NB4 (cell line): ENCODE data around the gene RHOT1.

Experiments used
- DNase-seq: peaks from one replicate; pipeline ENCODE4 v3.0.0; 2010; ENCODE audit warnings: low read depth
- H3K4me3 ChIP-seq: one replicate; pipeline ENCODE4 v1.5.1; 2011; ENCODE audit warnings: mild to moderate bottlenecking, low read depth, low read length, moderate library complexity
- CTCF ChIP-seq: IDR thresholded peaks from one replicate; pipeline ENCODE4 v1.5.1; 2012; ENCODE audit warnings: low read depth, low read length
- MYC ChIP-seq: IDR thresholded peaks from 2 replicates; pipeline ENCODE4 v1.6.1; 2011; ENCODE audit warnings: low read depth, low read length
- POLR2A ChIP-seq: IDR thresholded peaks from 2 replicates; pipeline ENCODE4 v1.6.1; 2011; ENCODE audit warnings: mild to moderate bottlenecking; ENCODE audit not compliant: insufficient read length; ENCODE audit errors: extremely low read depth
- TF ChIP-seq, protein P1 (sequence below): IDR thresholded peaks from 2 replicates; pipeline ENCODE4 v1.6.1; 2011; ENCODE audit warnings: low read depth, low read length

Gene RHOT1

GRCh38 chr17:32253117-32253611 is 110.9 kb downstream of the RHOT1 start:
- H3K4me3 ChIP-seq = no peak overlapping the region
- no peak for TF ChIP-seq MYC
- peak; percentile 99 for TF ChIP-seq CTCF
- TF ChIP-seq POLR2A = no peak
- TF ChIP-seq, protein P1, sequence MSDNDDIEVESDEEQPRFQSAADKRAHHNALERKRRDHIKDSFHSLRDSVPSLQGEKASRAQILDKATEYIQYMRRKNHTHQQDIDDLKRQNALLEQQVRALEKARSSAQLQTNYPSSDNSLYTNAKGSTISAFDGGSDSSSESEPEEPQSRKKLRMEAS = no peak
- peak; percentile 81 for DNase-seq

DNA sequence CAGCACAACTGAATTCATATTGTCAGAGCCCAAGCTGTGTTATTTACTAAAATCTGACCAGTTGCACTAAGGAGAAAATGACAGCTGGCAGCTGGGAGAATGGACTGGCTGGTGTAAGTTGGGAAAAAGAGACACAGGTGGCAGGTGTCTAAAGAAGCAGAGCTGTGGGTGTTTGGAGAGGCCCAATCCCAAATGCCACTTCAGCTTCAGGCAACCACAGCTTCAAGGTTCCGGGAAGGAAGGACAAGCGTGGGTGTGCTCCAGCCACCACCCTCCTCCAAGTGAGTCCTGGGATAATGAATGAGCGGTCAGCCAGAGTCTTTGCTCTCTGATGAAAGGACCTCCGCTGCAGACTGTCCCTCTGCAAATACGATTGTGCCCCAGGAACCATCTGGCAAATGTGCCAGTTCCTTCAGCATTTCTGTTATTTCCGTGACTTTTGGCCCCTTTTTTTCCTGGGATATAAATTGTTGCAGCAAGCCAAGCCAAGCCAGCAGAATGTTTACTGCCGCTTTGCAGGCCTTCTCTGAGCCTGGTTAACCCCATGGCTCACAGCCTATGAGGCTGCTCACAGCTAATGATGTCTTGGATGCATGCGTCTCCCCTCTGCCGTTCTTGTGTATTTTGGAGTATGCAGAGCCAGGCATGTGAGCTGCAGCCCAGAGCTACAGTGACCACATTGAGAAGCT is 113.9 kb downstream of the RHOT1 start:
- TF ChIP-seq POLR2A = no peak
- no peak for TF ChIP-seq MYC
- TF ChIP-seq, protein P1 = no peak
- no peak for TF ChIP-seq CTCF
- H3K4me3 ChIP-seq = no peak overlapping the region
- DNase-seq = no peak

DNA sequence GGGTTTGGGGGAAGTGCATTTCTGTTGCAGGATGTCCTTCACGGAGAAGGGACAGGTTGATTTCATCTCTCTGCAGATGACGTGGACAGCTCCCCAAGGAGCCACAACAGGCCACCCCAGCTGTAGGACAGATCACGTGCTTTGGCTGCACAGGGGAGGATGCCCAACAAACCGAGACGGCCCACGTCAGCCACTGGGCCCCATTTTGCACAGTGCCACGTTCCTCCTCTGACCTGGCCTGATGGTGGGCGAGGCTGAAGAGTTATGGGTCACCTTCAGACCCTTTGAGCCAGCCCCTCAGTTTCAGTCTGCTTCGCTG is 114.4 kb downstream of the RHOT1 start:
- no peak for TF ChIP-seq MYC
- TF ChIP-seq POLR2A = no peak
- TF ChIP-seq CTCF = no peak
- TF ChIP-seq, protein P1 = no peak
- H3K4me3 ChIP-seq = no peak overlapping the region

GRCh38 chr17:32258383-32259140 is 116.3 kb downstream of the RHOT1 start:
- no peak overlapping the region for H3K4me3 ChIP-seq

More for the DNA sequence above, 114.4 kb downstream of the RHOT1 start:
- no peak for DNase-seq

DNA sequence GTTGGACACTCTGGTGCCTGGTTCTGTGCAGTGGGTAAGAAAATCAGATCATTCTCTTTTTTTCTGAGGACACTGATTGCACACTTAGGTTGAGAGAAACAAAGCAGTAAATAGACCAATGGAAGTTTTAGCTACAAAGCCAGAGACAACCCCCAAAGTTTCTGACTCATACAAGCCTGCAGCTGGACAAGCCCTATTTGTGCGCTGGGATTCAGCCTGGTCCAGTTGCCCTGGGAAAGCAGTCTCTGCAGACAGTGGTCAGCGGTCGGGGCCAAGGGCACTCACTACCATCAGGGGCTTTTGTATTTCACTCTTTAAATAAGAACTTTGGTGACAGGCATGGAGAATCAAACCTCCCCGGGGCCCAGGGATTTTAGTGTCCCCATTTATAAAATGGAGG is 117.3 kb downstream of the RHOT1 start:
- TF ChIP-seq CTCF (no peak), POLR2A (no peak), MYC (no peak)
- TF ChIP-seq, protein P1 = no peak
- no peak for DNase-seq
- H3K4me3 ChIP-seq = no peak overlapping the region

More at GRCh38 chr17:32258383-32259140, 116.3 kb downstream of the RHOT1 start:
- no peak for TF ChIP-seq POLR2A
- TF ChIP-seq MYC = no peak
- TF ChIP-seq, protein P1 = no peak
- no peak for TF ChIP-seq CTCF
- no peak for DNase-seq
